Adipose tissue (tissue), 3 donors: ENCODE data around the gene TTLL12. TPM values are rescaled to one million over a fixed set of nuclear protein-coding genes. Genes with fewer than 3 reads are reported as not detected.
"Not testable (repeated sequence)": the region's sequence is repeated elsewhere in the genome, so short reads cannot be mapped to it uniquely, and the experiment has no call there.

Experiments used
- H3K27ac ChIP-seq: one replicate; pipeline ENCODE4 v1.5.1; 2013; ENCODE audit warnings: low read depth, low read length
- WGBS, 3 donors: extraction: QIAGEN DNeasy Blood & Tissue Kit; methylation state at CpG; one replicate each; pipeline ENCODE4 v1.1.7; 2013; 5-methylcytosine and 5-hydroxymethylcytosine counted together
- polyA plus RNA-seq, 3 donors: library from polyadenylated mRNA; stranded (reverse); fragments of 200-250 nt; gene quantifications; one replicate each; pipeline ENCODE4 v1.2.3, GENCODE V29; 2013
- donor health status: healthy with polysubstance abuse.
- donor health status: Bipolar disorder and iron deficiency.
- donor health status: healthy.

TTLL12 gene
- polyA plus RNA-seq, 3 donors: 20.1 to 30.0 (median 23.2) TPM

- WGBS, 3 donors: 68 to 77% (median 72%) methylated on average over 15 of the region's 15 CpGs
- no peak overlapping the region for H3K27ac ChIP-seq
These were observed 36.2 kb downstream of the TTLL12 start for GRCh38 chr22:43150731-43151206.

GRCh38 chr22:43148581-43148980 is 38.4 kb downstream of the TTLL12 start:
- 45 to 58% (median 52%) methylated on average over 6 of the region's 6 CpGs for WGBS, 3 donors
- H3K27ac ChIP-seq: no peak overlapping the region

GRCh38 chr22:43147821-43148220 is 39.1 kb downstream of the TTLL12 start:
- 40 to 67% (median 46%) methylated on average over 8 of the region's 8 CpGs for WGBS, 3 donors
- no peak overlapping the region for H3K27ac ChIP-seq

GRCh38 chr22:43146332-43146731 is 40.6 kb downstream of the TTLL12 start:
- not testable (repeated sequence) for H3K27ac ChIP-seq
- 55 to 85% (median 65%) methylated on average over 15 of the region's 15 CpGs for WGBS, 3 donors

- WGBS, 3 donors: 90 to 93% (median 93%) methylated on average over 8 of the region's 8 CpGs
- not testable (repeated sequence) for H3K27ac ChIP-seq
These were observed 41.6 kb downstream of the TTLL12 start for GRCh38 chr22:43145371-43145770.

- H3K27ac ChIP-seq: no peak overlapping the region
- WGBS, 3 donors: 63 to 85% (median 76%) methylated on average over 3 of the region's 3 CpGs
These were observed 42.0 kb downstream of the TTLL12 start for GRCh38 chr22:43144949-43145348.

GRCh38 chr22:43142880-43143562 is 43.9 kb downstream of the TTLL12 start, which contains the start of gene MCAT:
Gene MCAT (minus strand): TSS chr22:43143398. CDS start chr22:43143348, 50 bp downstream.
- 0 to 1% (median 0%) methylated on average over 79 to 83 of the region's 83 CpGs for WGBS, 3 donors
- no peak within 1 kb of the TSS for H3K27ac ChIP-seq

- WGBS, 3 donors: 63 to 73% (median 63%) methylated on average over 10 of the region's 10 CpGs
- no peak overlapping the region for H3K27ac ChIP-seq
These were observed 50.1 kb downstream of the TTLL12 start for GRCh38 chr22:43136801-43137200.

GRCh38 chr22:43136255-43136654 is 50.7 kb downstream of the TTLL12 start:
- 31 to 51% (median 35%) methylated on average over 9 of the region's 9 CpGs for WGBS, 3 donors
- H3K27ac ChIP-seq: no peak overlapping the region

GRCh38 chr22:43135565-43135964 is 51.4 kb downstream of the TTLL12 start:
- H3K27ac ChIP-seq: no peak overlapping the region
- 89 to 93% (median 92%) methylated on average over 5 of the region's 5 CpGs for WGBS, 3 donors

GRCh38 chr22:43134553-43134952 is 52.4 kb downstream of the TTLL12 start:
- no peak overlapping the region for H3K27ac ChIP-seq
- WGBS, 3 donors: 95 to 96% (median 96%) methylated on average over 4 of the region's 4 CpGs

GRCh38 chr22:43133401-43133800 is 53.5 kb downstream of the TTLL12 start:
- H3K27ac ChIP-seq: no peak overlapping the region
- 86 to 96% (median 91%) methylated on average over 9 of the region's 9 CpGs for WGBS, 3 donors

- WGBS, 3 donors: 81 to 87% (median 82%) methylated on average over 17 of the region's 17 CpGs
These were observed 55.0 kb downstream of the TTLL12 start for GRCh38 chr22:43131773-43132501.

GRCh38 chr22:43129426-43130425 is 57.2 kb downstream of the TTLL12 start:
- 46 to 60% (median 54%) methylated on average over 15 to 16 of the region's 16 CpGs for WGBS, 3 donors
- H3K27ac ChIP-seq: no peak overlapping the region

More at GRCh38 chr22:43131773-43132501, 55.0 kb downstream of the TTLL12 start:
- H3K27ac ChIP-seq: no peak overlapping the region

- 28 to 57% (median 52%) methylated on average over 20 of the region's 20 CpGs for WGBS, 3 donors
- H3K27ac ChIP-seq: no peak overlapping the region
These were observed 58.0 kb downstream of the TTLL12 start for GRCh38 chr22:43128928-43129424.

- WGBS, 3 donors: 34 to 65% (median 37%) methylated on average over 13 of the region's 13 CpGs
- H3K27ac ChIP-seq: no peak overlapping the region
These were observed 58.8 kb downstream of the TTLL12 start for GRCh38 chr22:43128116-43128515.

GRCh38 chr22:43127166-43127908 is 59.6 kb downstream of the TTLL12 start:
- 83 to 92% (median 88%) methylated on average over 17 of the region's 17 CpGs for WGBS, 3 donors
- H3K27ac ChIP-seq: no peak overlapping the region
